Transverse colon (tissue), 4 donors: ENCODE data around the gene ENO2.

ENCODE experiments used
- EP300 ChIP-seq: sonication (generic); formaldehyde crosslinking; IDR thresholded peaks from one replicate; pipeline ENCODE4 v1.6.1; 2017; ENCODE audit warnings: antibody characterized with exemption, low read depth
- POLR2A ChIP-seq: fragments of 450-650 bp; IDR thresholded peaks from one replicate; pipeline ENCODE4 v1.6.1; 2016; ENCODE audit warnings: antibody characterized with exemption, mild to moderate bottlenecking, moderate library complexity
- POLR2AphosphoS5 ChIP-seq, 3 donors: sonication (generic); formaldehyde crosslinking; IDR thresholded peaks; one replicate each; pipeline ENCODE4 v1.6.1; 2016; ENCODE audit warnings: antibody characterized with exemption in 3 of 3
- TF ChIP-seq, protein P1 (sequence below), 5 experiments: fragments of 200-600 bp in 3 of 5; fragments of 450-650 bp in 2 of 5; sonication (generic) in 3 of 5; IDR thresholded peaks; 1 replicate in 2 of 5; 2 replicates in 3 of 5; pipeline ENCODE4 v1.5.1; 2016 to 2017; ENCODE audit warnings: antibody characterized with exemption in 5 of 5, inconsistent platforms in 3 of 5, mild to moderate bottlenecking in 2 of 5, moderate library complexity in 1 of 5

DNA sequence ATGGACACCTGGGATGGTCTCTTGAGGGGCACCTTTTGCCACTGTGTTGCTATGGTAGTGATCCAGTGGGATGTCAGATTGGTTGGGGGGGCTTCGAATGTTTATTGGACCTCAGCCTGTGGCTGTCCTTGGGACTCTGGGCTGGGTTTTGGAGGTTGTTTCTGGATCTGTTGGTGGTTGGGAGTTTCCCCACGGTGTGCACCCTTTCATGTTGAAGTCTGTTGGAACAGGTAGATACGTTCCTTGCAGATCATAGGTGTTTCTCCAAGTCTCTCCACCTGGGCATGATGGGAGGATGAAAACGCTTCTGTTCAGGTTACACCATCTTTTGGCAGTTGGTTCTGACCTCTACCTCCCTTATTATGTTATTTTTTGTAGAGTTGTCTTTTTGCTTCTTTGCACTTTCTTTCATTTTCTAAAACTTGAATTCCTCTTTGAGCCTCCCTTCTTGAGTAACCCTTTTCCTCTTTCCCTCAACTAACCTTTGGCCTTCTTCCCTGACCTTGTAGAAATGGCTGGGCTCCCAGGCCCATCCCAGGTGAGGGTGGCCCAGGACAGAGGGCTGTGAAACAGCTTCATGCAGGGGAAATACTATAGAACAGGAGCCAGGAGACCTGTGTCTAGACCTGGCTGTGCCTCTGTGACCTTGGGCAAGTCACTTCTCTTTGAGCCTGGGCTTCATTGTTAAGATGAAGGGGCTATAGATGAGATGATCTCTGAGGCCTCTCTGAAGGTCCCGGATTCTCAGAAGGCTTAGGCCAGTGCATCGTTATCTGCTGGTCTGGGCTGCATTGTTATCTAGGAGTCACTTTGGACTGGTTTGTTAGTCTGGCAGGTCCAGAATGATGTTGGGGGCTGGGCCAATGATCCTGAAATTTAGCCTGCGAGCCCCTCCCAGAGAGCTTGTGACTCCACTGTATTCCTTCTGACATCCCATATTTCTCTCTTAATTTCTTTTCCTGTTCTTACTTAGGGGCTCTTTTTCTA is 15.4 kb downstream of the ENO2 start:
- TF ChIP-seq, protein P1, sequence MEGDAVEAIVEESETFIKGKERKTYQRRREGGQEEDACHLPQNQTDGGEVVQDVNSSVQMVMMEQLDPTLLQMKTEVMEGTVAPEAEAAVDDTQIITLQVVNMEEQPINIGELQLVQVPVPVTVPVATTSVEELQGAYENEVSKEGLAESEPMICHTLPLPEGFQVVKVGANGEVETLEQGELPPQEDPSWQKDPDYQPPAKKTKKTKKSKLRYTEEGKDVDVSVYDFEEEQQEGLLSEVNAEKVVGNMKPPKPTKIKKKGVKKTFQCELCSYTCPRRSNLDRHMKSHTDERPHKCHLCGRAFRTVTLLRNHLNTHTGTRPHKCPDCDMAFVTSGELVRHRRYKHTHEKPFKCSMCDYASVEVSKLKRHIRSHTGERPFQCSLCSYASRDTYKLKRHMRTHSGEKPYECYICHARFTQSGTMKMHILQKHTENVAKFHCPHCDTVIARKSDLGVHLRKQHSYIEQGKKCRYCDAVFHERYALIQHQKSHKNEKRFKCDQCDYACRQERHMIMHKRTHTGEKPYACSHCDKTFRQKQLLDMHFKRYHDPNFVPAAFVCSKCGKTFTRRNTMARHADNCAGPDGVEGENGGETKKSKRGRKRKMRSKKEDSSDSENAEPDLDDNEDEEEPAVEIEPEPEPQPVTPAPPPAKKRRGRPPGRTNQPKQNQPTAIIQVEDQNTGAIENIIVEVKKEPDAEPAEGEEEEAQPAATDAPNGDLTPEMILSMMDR (IDR thresholded peaks at IDR 0.05): no peak
- no peak for TF ChIP-seq POLR2AphosphoS5 (IDR thresholded peaks at IDR 0.05)
- no peak for TF ChIP-seq POLR2A
- no peak for TF ChIP-seq EP300
